Colonic mucosa (tissue), 4 donors: Measurements from ENCODE around the gene MORC1. TPM values are rescaled to one million over a fixed set of nuclear protein-coding genes. Genes with fewer than 3 reads are reported as not detected.

Experiments
- DNase-seq: peaks from one replicate; pipeline ENCODE4 v3.0.0-alpha.2; 2020
- H3K27ac ChIP-seq: fragments of 200-600 bp; one replicate; pipeline ENCODE4 v1.8.0; 2021
- H3K27me3 ChIP-seq: fragments of 200-600 bp; one replicate; pipeline ENCODE4 v1.8.0; 2021
- H3K36me3 ChIP-seq: fragments of 200-600 bp; one replicate; pipeline ENCODE4 v1.8.0; 2021
- H3K4me1 ChIP-seq: fragments of 200-600 bp; one replicate; pipeline ENCODE4 v1.8.0; 2021; ENCODE audit warnings: mild to moderate bottlenecking
- H3K4me3 ChIP-seq: fragments of 200-600 bp; one replicate; pipeline ENCODE4 v1.8.0; 2021
- H3K9ac ChIP-seq, 2 donors: one replicate each; pipeline ENCODE4 v1.7.0; 2013; ENCODE audit warnings: control low read depth in 2 of 2, low read depth in 2 of 2, low read length in 2 of 2
- H3K9me3 ChIP-seq: fragments of 200-600 bp; one replicate; pipeline ENCODE4 v1.8.0; 2021
- intact Hi-C: fragments of 100-400 bp; cut with DNase I; formaldehyde crosslinking; loops from one replicate; pipeline ENCODE4 v1.14.1; 2022
- total RNA-seq, 2 donors: library from RNA; stranded (reverse); fragmentation: NEBNext Ultra II Directional in 1 of 2; extraction: Animal tissue kit (Norgen Biotek cat#: 25700) in 1 of 2; gene quantifications; one replicate each; pipeline ENCODE4 v1.2.1, GENCODE V29; 2021
- TF ChIP-seq, protein P1 (sequence below): fragments of 200-600 bp; IDR thresholded peaks from one replicate; pipeline ENCODE4 v1.8.0; 2022; ENCODE audit warnings: antibody characterized with exemption, mild to moderate bottlenecking
- donor health status: healthy.
- donor health status: DM: no; HTN: no; CAD: no.
- donor health status: DM: no; HTN: no; CAD: no.

Gene MORC1
- total RNA-seq, 2 donors from 2014 or later = not detected

DNA sequence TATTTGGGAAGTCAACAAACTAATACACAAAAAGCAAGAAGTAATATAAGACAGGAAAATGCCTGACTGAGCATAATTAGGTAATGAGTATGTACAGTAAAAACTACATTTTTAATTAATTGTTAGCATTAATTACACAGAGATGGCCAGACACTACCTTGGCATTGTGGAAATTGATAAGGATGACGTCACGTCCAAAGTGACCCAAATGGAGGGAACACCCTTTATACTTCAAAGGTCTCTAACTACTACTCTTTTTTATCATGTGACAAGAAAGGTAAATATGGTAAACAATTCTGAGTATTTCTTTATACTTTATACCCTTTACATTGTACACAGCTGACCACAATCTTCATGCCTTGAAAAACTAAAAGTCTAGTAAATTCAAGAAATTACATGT lies 141.9 kb downstream of the MORC1 start:
- Histone ChIP-seq H3K27me3 (no peaks in the 10 kb centered on the region), H3K9me3 (no peaks in the 10 kb centered on the region), H3K9ac (no peak overlapping the region), H3K27ac (no peak overlapping the region), H3K4me3 (no peak overlapping the region), H3K4me1 (no peaks in the 10 kb centered on the region), H3K36me3 (no peaks in the 10 kb centered on the region)
- DNase-seq = no peak
- TF ChIP-seq, protein P1, sequence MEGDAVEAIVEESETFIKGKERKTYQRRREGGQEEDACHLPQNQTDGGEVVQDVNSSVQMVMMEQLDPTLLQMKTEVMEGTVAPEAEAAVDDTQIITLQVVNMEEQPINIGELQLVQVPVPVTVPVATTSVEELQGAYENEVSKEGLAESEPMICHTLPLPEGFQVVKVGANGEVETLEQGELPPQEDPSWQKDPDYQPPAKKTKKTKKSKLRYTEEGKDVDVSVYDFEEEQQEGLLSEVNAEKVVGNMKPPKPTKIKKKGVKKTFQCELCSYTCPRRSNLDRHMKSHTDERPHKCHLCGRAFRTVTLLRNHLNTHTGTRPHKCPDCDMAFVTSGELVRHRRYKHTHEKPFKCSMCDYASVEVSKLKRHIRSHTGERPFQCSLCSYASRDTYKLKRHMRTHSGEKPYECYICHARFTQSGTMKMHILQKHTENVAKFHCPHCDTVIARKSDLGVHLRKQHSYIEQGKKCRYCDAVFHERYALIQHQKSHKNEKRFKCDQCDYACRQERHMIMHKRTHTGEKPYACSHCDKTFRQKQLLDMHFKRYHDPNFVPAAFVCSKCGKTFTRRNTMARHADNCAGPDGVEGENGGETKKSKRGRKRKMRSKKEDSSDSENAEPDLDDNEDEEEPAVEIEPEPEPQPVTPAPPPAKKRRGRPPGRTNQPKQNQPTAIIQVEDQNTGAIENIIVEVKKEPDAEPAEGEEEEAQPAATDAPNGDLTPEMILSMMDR = no peak
- intact Hi-C loops = no loop called here

DNA sequence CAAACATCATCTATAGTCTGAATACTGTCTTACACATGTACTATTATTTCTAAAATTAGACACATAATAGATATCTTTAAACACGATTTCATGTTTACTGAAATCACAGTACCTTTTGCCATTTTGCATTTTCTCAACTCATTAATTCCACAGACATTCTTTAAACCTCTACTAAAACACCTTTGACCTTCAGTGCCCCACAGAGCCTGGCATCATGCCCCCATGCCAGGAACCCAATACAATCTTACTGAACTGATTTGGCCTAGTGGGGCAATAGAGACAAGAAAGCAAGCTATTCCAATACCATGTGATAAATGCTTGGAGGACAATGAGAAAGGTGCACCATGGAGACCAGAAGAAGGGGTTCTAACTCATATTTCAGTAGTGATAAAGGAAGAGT lies 144.9 kb downstream of the MORC1 start:
- no peaks in the 10 kb centered on the region for H3K4me1 ChIP-seq
- TF ChIP-seq, protein P1 = no peak
- H3K27ac ChIP-seq = no peak overlapping the region

DNA sequence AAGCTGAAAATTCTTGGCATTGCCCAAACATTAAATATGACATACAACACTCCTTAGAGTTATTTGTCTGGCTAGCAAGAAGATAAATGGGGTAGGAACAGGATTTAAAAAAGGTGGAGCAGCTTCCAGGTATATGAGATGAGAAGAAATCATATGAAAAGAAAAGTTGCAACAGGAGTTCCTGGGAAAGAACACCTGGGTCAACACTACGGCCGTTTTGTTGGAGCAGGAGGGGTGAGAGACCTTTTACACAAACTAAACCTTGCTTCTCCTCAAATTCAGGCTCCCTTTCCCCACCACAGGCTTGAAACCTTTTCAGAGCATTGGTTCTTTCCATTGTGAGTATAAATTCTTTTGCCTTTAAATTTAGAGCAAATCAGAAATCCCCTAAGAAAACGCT lies 145.5 kb downstream of the MORC1 start:
- no peak for DNase-seq
- H3K27ac ChIP-seq = no peak overlapping the region
- intact Hi-C loops = no loop called here
- no peaks in the 10 kb centered on the region for H3K36me3 ChIP-seq
- H3K27me3 ChIP-seq = no peaks in the 10 kb centered on the region
- TF ChIP-seq, protein P1 = no peak
- no peaks in the 10 kb centered on the region for H3K9me3 ChIP-seq
- no peak overlapping the region for H3K9ac ChIP-seq
- no peaks in the 10 kb centered on the region for H3K4me1 ChIP-seq
- H3K4me3 ChIP-seq = no peak overlapping the region

More for the DNA sequence above, 144.9 kb downstream of the MORC1 start:
- Histone ChIP-seq H3K36me3 (no peaks in the 10 kb centered on the region), H3K27me3 (no peaks in the 10 kb centered on the region), H3K4me3 (no peak overlapping the region), H3K9me3 (no peaks in the 10 kb centered on the region), H3K9ac (no peak overlapping the region)
- no peak for DNase-seq
- intact Hi-C loops = no loop called here

DNA sequence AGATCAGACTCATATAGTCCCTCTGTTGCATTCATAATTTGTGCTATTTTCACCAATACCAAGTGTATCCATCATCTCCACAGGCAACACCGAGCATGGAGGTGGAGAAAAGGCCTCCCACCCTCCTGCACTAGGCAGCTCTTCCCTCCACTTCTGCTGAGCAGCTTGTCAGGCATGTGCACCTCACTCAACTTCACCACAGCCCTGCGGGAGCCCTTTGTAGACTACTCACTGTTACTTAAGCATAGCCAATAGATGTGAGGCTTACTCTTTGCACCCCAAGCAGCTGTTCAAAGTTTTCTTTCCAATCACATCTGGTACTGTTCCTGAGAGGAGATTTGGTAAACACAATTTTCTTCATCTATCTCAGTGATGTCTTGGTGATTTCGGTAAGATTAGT lies 147.4 kb downstream of the MORC1 start:
- Histone ChIP-seq H3K9ac (no peak overlapping the region), H3K4me3 (no peak overlapping the region), H3K27ac (no peak overlapping the region), H3K36me3 (no peaks in the 10 kb centered on the region), H3K9me3 (no peaks in the 10 kb centered on the region), H3K27me3 (no peaks in the 10 kb centered on the region), H3K4me1 (no peaks in the 10 kb centered on the region)
- DNase-seq = no peak
- TF ChIP-seq, protein P1 = no peak
- intact Hi-C loops = no loop called here

DNA sequence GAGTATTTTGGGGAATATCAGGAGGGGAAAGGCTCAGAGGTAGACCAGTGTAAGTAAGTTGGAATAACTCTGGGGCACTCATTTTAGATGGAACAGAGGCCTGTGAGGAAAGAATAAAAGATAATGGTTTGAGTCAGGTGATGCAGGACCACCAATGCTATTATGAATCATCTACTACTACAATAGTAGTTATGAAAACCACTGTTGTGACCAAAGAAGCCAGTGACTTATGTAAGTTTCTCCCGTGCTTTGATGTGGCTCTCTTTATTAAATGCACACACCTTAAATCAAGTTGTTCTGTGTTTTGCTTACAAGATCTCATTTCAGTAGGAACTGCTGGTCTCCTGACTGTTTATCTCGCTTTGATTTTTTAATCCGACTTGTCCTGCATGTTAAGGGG lies 151.2 kb downstream of the MORC1 start:
- no peaks in the 10 kb centered on the region for H3K9me3 ChIP-seq
- TF ChIP-seq, protein P1 = no peak
- no peak overlapping the region for H3K9ac ChIP-seq

DNA sequence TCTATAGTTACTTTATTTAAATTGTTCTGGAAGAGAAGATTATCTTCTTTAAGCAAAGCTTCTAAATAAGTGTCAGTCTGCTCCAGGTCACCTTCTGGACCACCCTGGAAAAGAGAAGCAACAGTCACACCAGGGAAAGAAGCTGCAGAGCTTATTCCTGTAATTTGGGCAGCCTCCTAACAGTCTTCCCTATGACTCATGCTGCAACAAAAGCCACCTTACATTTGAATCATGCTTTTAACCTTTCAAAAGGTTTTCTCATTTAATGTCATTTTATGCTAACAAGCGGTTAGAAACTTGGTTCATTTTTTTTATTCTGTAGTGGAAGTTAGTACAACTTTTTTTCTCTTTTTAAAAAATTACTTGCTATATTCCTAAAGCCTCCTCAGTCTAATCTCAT lies 158.9 kb downstream of the MORC1 start:
- Histone ChIP-seq H3K9me3 (no peaks in the 10 kb centered on the region), H3K27ac (no peak overlapping the region), H3K9ac (no peak overlapping the region), H3K27me3 (no peaks in the 10 kb centered on the region), H3K4me3 (no peak overlapping the region), H3K4me1 (no peaks in the 10 kb centered on the region), H3K36me3 (no peaks in the 10 kb centered on the region)
- TF ChIP-seq, protein P1 = no peak
- intact Hi-C loops = no loop called here
- DNase-seq = no peak

More for the DNA sequence above, 151.2 kb downstream of the MORC1 start:
- H3K4me1 ChIP-seq = no peaks in the 10 kb centered on the region
- H3K27me3 ChIP-seq = no peaks in the 10 kb centered on the region
- H3K4me3 ChIP-seq = no peak overlapping the region
- intact Hi-C loops = no loop called here
- no peak overlapping the region for H3K27ac ChIP-seq
- DNase-seq = no peak
- no peaks in the 10 kb centered on the region for H3K36me3 ChIP-seq
